CD1c-positive myeloid dendritic cell (primary cell): ENCODE measurements around the gene ANAPC16.
"Not testable (repeated sequence)": the region's sequence is repeated elsewhere in the genome, so short reads cannot be mapped to it uniquely, and the experiment has no call there.

ENCODE experiments used
- DNase-seq: peaks from one replicate; pipeline ENCODE4 v3.0.0-alpha.2; 2016; ENCODE audit errors: extremely low spot score

The ANAPC16 gene

GRCh38 chr10:72215611-72216549 lies at the start of gene ANAPC16, which contains the start of gene ASCC1:
TSS of gene ANAPC16 (plus strand) at chr10:72216012. CDS start at chr10:72223915, 7,903 bp downstream.
TSS of gene ASCC1 (minus strand) at chr10:72216276. CDS start at chr10:72213298, 2,978 bp downstream.
- DNase-seq = peak; percentile 94

GRCh38 chr10:72167118-72167517 lies 48.7 kb upstream of the ANAPC16 start:
- DNase-seq = no peak

DNA sequence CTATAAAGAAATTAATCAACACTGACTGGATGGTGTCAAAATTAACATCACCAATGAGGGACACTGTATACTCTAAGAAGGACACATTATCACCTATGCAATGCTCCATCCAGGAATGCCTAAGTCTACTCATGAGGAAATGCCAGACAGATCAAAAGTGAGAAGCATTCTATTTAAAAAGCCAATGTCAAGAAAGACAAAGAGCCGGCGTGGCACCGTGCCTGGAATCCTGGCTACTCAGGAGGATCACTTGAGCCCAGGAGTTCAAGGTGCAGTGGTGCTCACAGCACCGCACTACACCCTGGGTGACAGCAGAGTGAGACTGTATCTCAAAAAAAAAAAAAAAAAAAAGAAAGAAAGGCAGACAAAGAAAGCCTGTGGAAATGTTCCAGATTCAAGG lies 45.5 kb upstream of the ANAPC16 start:
- no peak for DNase-seq

GRCh38 chr10:72170733-72171132 lies 45.1 kb upstream of the ANAPC16 start:
- no peak for DNase-seq

DNA sequence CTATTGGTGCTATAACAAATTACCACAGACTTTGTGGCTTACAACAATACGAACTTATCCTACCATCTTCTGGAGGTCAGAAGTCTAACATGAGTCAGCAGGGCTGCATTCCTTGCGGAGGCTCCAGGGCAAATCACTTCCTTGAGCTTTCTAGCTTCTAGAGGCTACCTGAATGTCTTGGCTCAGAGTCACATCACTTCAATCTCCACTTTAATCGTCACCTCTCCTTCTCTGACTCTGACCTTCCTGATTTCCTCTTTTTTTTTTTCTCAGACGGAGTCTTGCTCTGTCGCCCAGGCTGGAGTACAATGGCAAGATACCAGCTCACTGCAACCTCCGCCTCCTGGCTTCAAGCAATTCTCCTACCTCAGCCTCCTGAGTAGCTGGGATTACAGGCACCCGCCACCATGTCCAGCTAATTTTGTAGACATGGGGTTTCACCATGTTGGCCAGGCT lies 44.6 kb upstream of the ANAPC16 start:
- peak; percentile 20 for DNase-seq

DNA sequence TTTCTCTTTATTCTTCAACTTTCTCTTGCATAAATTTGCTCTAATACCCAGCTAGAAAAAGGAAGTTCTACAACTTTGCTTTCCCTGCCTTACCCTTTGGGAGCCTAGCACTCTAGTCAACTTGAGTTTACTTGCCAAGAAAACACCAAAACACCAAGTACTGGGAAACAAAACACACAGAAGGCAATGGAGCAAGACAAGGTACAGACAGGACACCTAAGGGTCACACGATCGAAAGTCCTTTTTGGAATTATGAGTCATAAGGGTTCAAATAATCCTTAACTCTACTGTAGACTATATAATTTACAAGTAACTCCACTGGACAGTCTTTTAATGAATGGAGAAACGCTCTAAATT lies 42.6 kb upstream of the ANAPC16 start:
- no peak for DNase-seq

DNA sequence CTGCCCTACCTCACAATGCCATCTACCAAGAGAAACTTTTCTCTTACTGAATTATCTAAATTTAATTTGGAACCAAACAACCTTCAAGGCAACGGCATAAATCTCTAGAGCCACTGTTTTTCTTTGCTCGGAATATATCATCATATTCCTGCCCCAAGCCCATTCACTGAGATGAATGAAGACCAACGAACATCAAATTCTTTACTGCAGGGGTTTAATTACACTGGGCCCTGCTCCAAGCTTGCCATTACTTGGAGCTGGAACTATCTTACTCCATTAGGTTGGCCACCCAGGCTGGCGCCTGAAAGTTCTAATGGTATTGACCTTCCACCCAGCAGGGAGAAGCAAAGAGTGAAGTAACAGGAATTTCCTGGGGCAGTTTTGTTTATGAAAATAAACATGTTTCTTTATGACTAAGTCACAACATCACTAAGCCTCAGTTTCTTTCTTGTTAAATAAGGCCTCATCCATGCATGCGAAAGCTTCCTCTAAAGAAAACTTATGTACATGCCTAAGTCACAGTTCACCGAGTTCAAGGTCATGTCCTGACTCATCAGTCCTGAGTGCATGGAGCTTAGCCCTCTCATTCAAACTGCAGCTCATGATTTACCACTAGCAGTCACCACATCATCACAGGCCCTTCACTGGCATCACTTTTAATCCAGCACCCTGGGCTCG lies 42.1 kb upstream of the ANAPC16 start:
- peak; percentile 12 for DNase-seq

GRCh38 chr10:72174297-72174662 lies 41.5 kb upstream of the ANAPC16 start:
- DNase-seq = no peak

DNA sequence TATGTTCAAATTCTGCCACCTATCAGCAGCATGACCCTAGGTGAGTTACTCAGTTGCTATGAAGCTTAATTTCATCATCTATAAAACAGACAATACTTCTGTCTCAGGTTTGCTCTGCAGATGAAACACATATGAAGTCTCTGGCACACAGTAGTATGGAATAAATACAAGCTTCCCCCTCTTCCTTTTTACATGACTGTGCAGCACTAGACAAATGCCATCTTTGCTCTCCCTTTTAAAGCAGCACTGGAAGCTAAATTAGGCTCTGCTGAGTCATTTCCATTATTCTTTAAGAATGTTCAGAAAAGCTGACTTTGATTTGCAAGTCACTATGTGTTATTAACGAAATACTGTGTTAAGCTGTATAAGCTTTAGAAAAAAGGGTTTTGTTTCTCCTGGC lies 40.7 kb upstream of the ANAPC16 start:
- no peak for DNase-seq

GRCh38 chr10:72176701-72177100 lies 39.1 kb upstream of the ANAPC16 start:
- DNase-seq = no peak

- no peak for DNase-seq
These were observed 38.4 kb upstream of the ANAPC16 start for GRCh38 chr10:72177454-72177853.

DNA sequence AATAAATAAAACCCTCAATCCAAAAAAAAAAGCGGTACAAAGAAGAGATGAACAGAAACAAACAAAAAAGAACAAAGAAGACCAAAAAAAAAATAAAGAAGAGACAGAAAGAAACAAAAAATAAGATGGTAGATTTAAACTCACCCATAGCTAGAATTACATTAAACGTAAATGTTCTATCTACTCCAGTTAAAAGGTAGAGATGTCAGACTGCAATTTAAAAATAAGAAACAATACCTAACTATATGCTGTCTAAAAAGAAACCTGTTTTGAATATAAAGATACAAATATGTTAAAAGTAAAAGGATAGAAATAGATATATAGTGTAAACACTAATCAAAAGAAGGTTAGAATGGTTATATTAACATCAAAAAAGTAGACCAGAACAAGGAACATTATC lies 31.7 kb upstream of the ANAPC16 start:
- no peak for DNase-seq

GRCh38 chr10:72186258-72186981 lies 29.4 kb upstream of the ANAPC16 start:
- peak; percentile 85 for DNase-seq

GRCh38 chr10:72186982-72187330 lies 28.9 kb upstream of the ANAPC16 start:
- no peak for DNase-seq

- no peak for DNase-seq
These were observed 20.9 kb upstream of the ANAPC16 start for GRCh38 chr10:72194949-72195348.

- DNase-seq = no peak
These were observed 14.9 kb upstream of the ANAPC16 start for GRCh38 chr10:72200883-72201282.

- no peak for DNase-seq
These were observed 14.5 kb upstream of the ANAPC16 start for GRCh38 chr10:72201293-72201692.

DNA sequence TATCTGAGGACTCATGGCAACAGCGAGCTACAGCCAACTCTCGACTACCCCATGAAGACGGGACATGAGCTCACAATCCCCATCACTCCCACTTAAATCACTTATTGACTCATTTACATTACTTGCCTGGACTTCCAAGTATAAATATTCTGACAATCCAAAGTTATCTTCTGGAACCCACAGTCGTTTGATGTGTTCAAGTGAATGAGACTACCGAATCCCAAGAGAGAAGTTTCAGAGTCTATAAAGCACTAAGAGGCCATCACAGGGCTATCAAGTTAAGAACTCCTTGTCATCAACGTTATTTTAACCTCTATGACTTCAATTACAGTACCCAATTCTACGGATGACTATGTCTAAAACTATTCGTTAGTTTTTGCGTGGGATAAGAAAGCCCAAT lies 11.5 kb upstream of the ANAPC16 start:
- no peak for DNase-seq

- DNase-seq = no peak
These were observed 11.1 kb upstream of the ANAPC16 start for GRCh38 chr10:72204724-72205123.

GRCh38 chr10:72206511-72207229 lies 9.1 kb upstream of the ANAPC16 start:
- no peak for DNase-seq

- not testable (repeated sequence) for DNase-seq
These were observed 7.3 kb upstream of the ANAPC16 start for GRCh38 chr10:72208526-72208925.

- not testable (repeated sequence) for DNase-seq
These were observed 4.4 kb upstream of the ANAPC16 start for GRCh38 chr10:72211381-72211780.
